Psoas muscle (tissue), 8 donors: ENCODE measurements around the gene UBE3D. TPM values are rescaled to one million over a fixed set of nuclear protein-coding genes. Genes with fewer than 3 reads are reported as not detected.

ENCODE experiments used
- ATAC-seq, 4 donors: fragments of 200-7000 bp; cut with Tn5 transposase; one replicate each; pipeline ENCODE4 v1.9.1; 2020; ENCODE audit warnings: moderate library complexity in 3 of 4, mild to moderate bottlenecking in 2 of 4
- DNase-seq, 2 donors: peaks; one replicate each; pipeline ENCODE4 v3.0.0-alpha.2; 2020
- H3K27ac ChIP-seq: fragments of 200-600 bp; one replicate; pipeline ENCODE4 v1.8.0; 2022
- H3K27me3 ChIP-seq, 3 donors: fragments of 200-600 bp in 1 of 3; one replicate each; pipeline versions ENCODE4 v1.6.1 to v1.8.0; 2013 to 2022; ENCODE audit warnings: low read length in 2 of 3, mild to moderate bottlenecking in 2 of 3, moderate library complexity in 1 of 3; ENCODE audit not compliant: insufficient read depth in 3 of 3
- H3K36me3 ChIP-seq, 2 donors: fragments of 200-600 bp in 1 of 2; one replicate each; pipeline versions ENCODE4 v1.6.1 to v1.8.0; 2013 to 2022; ENCODE audit warnings: low read depth in 1 of 2, mild to moderate bottlenecking in 1 of 2, moderate library complexity in 1 of 2; ENCODE audit not compliant: insufficient read depth in 1 of 2
- H3K4me1 ChIP-seq: fragments of 200-600 bp; one replicate; pipeline ENCODE4 v1.8.0; 2022
- H3K4me3 ChIP-seq: fragments of 200-600 bp; one replicate; pipeline ENCODE4 v1.8.0; 2022; ENCODE audit warnings: mild to moderate bottlenecking
- H3K9me3 ChIP-seq: fragments of 200-600 bp; one replicate; pipeline ENCODE4 v1.8.0; 2022
- WGBS, 3 donors: extraction: QIAGEN DNeasy Blood & Tissue Kit; methylation state at CpG; one replicate each; pipeline versions ENCODE4 v1.1.6 to v1.1.7; 2013; 5-methylcytosine and 5-hydroxymethylcytosine counted together
- intact Hi-C, 2 donors: fragments of 100-400 bp; cut with DNase I; formaldehyde crosslinking; loops; one replicate each; pipeline versions ENCODE4 v1.11.0 to v1.14.2; 2022
- polyA plus RNA-seq, 3 donors: library from polyadenylated mRNA; stranded (reverse); fragments of 200-250 nt; gene quantifications; one replicate each; pipeline ENCODE4 v1.2.3, GENCODE V29; 2013
- total RNA-seq, 4 donors: library from RNA; stranded (reverse); fragmentation: NEBNext Ultra II Directional in 2 of 4; extraction: Animal tissue kit (Norgen Biotek cat#: 25700) in 2 of 4; gene quantifications; one replicate each; pipeline versions ENCODE4 v1.2.1 to v1.2.4, GENCODE V29; 2021 to 2023
- TF ChIP-seq, protein P1 (sequence below): fragments of 200-600 bp; IDR thresholded peaks from one replicate; pipeline ENCODE4 v1.8.0; 2022; ENCODE audit warnings: antibody characterized with exemption
- donor health status: healthy with polysubstance abuse.
- donor health status: DM: no; HTN: no; CAD: no; lungs with moderate emphysema.
- donor health status: Bipolar disorder and iron deficiency.
- donor health status: healthy.
- donor health status: DM: yes; HTN: yes; CAD: no.
- donor health status: DM: no; HTN: no; CAD: no.
- donor health status: DM: no; HTN: no; CAD: no.
- donor health status: DM: yes; HTN: yes; CAD: no.

The UBE3D gene
- total and polyA plus RNA-seq, 7 donors: 1.9 to 3.8 (median 2.2) TPM

DNA sequence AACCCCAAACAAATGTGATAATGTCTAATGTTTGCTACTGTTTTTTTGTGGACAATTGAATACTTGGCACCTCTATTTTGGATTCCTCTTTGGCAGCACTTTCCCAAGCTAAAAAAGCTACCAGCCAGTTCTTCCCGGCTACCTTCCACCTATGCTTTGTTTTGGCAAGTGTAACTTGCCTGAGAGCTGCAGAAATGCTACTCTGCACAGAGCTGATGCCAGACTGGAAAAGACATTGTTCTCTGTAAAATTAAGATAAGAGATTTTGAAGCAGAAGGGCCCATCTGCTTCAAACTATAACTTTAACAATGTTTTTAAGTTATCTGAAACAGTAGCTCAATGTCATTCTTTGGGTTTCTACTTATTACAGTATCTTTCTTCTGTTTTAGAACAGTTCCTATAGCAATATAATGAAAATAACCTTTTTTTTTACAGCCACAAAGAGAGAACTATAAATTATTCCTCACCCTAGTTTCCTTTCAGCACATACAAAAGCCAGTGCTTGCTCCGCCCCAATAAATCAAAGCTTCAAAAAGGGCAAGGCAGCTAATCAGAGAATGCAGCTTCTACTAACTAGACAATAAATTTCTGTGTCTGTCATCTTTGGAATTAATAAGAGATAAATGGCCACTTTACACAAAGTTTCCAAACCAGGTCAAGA is 183.1 kb downstream of the UBE3D start:
- Histone ChIP-seq H3K27ac (no peak overlapping the region), H3K4me3 (no peak overlapping the region), H3K27me3 (no peaks in the 10 kb centered on the region), H3K36me3 (no peaks in the 10 kb centered on the region), H3K4me1 (no peaks in the 10 kb centered on the region), H3K9me3 (no peaks in the 10 kb centered on the region)
- intact Hi-C loops: no loop called here
- DNase-seq (no peak), ATAC-seq (no peak)
- WGBS, 3 donors: 38 to 54% (median 45%) methylated on average over 2 of the region's 2 CpGs
- TF ChIP-seq, protein P1, sequence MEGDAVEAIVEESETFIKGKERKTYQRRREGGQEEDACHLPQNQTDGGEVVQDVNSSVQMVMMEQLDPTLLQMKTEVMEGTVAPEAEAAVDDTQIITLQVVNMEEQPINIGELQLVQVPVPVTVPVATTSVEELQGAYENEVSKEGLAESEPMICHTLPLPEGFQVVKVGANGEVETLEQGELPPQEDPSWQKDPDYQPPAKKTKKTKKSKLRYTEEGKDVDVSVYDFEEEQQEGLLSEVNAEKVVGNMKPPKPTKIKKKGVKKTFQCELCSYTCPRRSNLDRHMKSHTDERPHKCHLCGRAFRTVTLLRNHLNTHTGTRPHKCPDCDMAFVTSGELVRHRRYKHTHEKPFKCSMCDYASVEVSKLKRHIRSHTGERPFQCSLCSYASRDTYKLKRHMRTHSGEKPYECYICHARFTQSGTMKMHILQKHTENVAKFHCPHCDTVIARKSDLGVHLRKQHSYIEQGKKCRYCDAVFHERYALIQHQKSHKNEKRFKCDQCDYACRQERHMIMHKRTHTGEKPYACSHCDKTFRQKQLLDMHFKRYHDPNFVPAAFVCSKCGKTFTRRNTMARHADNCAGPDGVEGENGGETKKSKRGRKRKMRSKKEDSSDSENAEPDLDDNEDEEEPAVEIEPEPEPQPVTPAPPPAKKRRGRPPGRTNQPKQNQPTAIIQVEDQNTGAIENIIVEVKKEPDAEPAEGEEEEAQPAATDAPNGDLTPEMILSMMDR: no peak

DNA sequence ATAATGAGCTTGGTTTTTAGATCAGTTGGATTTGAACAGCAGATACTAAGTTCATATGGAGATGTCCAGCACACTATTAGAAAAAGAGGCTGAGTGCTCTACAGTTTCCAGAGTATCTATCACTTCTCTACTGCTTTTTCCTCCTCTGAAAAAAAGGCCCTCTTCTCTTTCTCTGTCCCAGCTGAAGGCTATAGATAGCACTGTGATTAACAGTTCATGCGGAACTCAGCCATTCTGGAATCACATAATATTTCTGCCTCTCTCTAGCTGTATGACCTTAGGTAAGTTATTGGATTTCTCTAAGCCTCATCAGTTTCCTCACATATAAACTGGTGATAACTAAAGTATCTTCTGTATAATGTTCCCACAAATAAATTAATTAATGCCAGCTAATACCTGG is 184.1 kb downstream of the UBE3D start:
- Histone ChIP-seq H3K27ac (no peak overlapping the region), H3K27me3 (no peaks in the 10 kb centered on the region), H3K9me3 (no peaks in the 10 kb centered on the region), H3K36me3 (no peaks in the 10 kb centered on the region), H3K4me3 (no peak overlapping the region), H3K4me1 (no peaks in the 10 kb centered on the region)
- TF ChIP-seq, protein P1: no peak
- 44 to 48% (median 46%) methylated on average over 1 of the region's 1 CpG for WGBS, 3 donors
- ATAC-seq (peak in 3 of 4 donors; percentile 50 to 60 (median 57)), DNase-seq (no peak)
- intact Hi-C loops: no loop called here

DNA sequence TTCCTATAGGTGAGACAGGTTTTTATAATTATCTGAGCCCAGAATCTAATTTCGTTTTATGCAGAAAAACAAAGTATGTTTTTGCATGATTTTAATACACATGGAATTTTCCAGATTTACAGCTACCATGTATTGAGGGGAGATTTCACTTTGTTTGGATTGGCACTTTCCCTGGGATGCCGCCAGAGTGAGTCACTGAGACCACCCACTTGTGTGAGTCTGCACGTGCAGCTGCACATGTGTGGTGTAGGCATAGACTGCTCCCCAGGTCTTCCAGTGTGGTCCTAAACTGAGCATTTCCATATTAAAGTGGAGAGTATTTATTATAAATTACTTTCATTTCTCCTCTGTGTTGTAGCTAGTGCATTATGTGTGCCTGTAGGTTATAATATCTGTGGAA is 186.8 kb downstream of the UBE3D start:
- no peak for ATAC-seq
- no peaks in the 10 kb centered on the region for H3K4me1 ChIP-seq
- 46 to 60% (median 50%) methylated on average over 3 of the region's 3 CpGs for WGBS, 3 donors
- intact Hi-C loops: no loop called here
- no peak overlapping the region for H3K27ac ChIP-seq
- TF ChIP-seq, protein P1: no peak
- no peaks in the 10 kb centered on the region for H3K36me3 ChIP-seq
- no peaks in the 10 kb centered on the region for H3K9me3 ChIP-seq
- H3K4me3 ChIP-seq: no peak overlapping the region
- no peaks in the 10 kb centered on the region for H3K27me3 ChIP-seq
- DNase-seq: no peak

DNA sequence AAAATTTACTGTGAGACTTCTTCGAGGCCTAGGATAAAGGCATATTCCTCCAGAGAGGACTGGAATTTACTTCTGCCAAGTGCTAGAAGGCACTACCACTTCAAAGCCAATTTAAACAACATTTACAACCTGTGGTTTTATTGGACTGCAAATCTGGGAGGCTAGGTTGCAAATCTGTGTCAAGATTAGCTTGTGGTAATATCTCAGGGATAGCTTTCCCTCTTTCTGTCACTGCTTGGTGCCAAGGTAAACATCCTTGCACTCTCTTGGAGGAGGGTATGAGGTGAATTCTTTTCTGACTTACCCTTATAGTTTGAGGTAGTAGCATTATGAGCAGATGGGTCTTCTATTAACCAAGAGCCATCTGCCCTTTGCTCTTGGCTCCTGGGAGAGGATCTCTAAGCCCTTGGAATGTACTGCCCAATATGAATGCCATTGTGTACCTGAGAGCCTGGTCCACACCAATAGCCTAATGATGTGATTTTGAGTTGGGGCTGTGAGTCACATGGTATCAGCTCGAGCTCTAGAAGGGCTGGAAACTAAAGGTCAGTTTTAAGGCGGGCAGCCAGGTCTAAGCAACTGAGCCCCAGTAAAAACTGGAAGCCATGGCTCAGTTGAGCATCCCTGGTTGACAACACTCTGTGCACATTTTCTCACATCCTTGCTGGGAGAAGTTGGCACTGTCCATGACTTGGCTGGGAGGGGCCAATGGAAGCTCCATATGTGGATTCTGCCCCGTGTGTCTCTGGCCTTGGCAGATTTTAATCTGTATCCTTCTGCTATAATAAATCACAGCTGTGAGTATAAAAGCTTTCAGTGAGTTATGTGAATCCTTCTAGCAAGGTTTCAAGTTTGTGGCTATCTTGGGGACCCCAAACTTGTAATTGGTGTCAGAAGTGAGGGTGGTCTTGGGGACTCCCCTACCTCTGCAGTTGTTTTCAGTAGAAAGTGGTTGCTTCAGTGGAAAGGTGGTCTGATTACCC is 188.1 kb downstream of the UBE3D start:
- ATAC-seq: no peak
- H3K4me1 ChIP-seq: no peaks in the 10 kb centered on the region
- DNase-seq: no peak
- H3K27ac ChIP-seq: no peak overlapping the region
- 48 to 62% (median 49%) methylated on average over 4 of the region's 4 CpGs for WGBS, 3 donors
- H3K4me3 ChIP-seq: no peak overlapping the region
- no peaks in the 10 kb centered on the region for H3K9me3 ChIP-seq
- TF ChIP-seq, protein P1: no peak
- H3K36me3 ChIP-seq: no peaks in the 10 kb centered on the region
- intact Hi-C loops: no loop called here
- no peaks in the 10 kb centered on the region for H3K27me3 ChIP-seq
